ENCODE measurements around the gene TMEM168. TPM values are rescaled to one million over a fixed set of nuclear protein-coding genes. Genes with fewer than 3 reads are reported as not detected.
A peak's percentile ranks its signal among the peaks of the same experiment; 100 is the strongest.
"Not testable (repeated sequence)": the region's sequence is repeated elsewhere in the genome, so short reads cannot be mapped to it uniquely, and the experiment has no call there.

Gene TMEM168, protein sequence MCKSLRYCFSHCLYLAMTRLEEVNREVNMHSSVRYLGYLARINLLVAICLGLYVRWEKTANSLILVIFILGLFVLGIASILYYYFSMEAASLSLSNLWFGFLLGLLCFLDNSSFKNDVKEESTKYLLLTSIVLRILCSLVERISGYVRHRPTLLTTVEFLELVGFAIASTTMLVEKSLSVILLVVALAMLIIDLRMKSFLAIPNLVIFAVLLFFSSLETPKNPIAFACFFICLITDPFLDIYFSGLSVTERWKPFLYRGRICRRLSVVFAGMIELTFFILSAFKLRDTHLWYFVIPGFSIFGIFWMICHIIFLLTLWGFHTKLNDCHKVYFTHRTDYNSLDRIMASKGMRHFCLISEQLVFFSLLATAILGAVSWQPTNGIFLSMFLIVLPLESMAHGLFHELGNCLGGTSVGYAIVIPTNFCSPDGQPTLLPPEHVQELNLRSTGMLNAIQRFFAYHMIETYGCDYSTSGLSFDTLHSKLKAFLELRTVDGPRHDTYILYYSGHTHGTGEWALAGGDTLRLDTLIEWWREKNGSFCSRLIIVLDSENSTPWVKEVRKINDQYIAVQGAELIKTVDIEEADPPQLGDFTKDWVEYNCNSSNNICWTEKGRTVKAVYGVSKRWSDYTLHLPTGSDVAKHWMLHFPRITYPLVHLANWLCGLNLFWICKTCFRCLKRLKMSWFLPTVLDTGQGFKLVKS
- 100 to 1,000 TPM in 1 of 4 donors, 10 to 100 TPM in 3; 10.3 to 119 (median 52.8) TPM for total RNA-seq

DNA sequence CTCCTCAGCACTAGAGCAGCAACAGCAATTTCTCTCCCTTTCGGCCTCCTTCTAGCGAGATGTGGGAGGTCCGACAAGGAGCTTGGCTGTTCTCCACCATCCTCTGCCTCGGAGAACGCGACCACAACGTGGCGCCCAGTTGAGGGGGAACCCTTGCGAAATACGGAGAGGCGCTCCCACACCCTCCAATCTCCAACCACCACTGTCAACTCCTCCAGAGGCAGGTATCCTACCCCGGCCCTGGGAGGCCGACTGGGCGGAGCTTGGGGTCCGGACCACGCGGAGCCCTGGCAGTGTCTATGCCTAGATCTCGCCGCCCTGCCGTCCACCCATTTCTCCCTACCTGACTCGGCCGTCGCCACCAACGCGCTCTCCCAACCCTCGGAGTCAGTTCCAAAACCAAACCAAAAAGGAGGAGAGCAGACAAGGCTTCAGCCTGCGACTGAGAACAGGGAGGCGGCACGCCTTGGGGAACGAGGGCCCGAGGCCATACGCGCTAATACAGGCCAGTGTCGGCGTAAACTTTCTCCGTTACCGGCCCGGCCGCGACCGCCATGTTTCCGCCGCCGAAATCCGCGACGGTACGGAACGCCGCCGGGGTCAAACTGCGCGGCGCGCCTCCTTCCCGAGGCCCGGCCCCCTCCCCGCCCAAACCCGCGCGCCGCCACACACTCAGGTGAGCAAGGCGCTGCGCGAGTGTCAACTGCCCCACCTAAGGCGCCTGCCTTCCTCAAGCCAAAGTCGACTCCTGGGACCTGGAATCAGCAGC lies at the start of gene TMEM168:
Gene TMEM168 (minus strand): TSS at position 577 of the 769 bp plus-strand sequence. CDS start 5,568 bp downstream, outside the sequence.
- Histone ChIP-seq H3K4me3 (peak within 1 kb of the TSS; percentile 84 to 89), H3K27me3 (no peaks in the 10 kb centered on the region), H3K27ac (peak within 1 kb of the TSS; percentile 86 to 89), H3K36me3 (no peaks in the 10 kb centered on the region), H3K4me1 (peaks cover 4 to 7% of the 10 kb centered on the region in 2 donors), H3K9me3 (no peaks in the 10 kb centered on the region)
- DNase-seq, result peak; percentile 58 to 77
- intact Hi-C loops (cut with DNase I; ENCODE audit: low total_unique reads), result no loop called here
- TF ChIP-seq CTCF (IDR thresholded peaks at IDR 0.05) (no peak), POLR2A (IDR thresholded peaks at IDR 0.05) (peak in 1 of 2 donors; percentile 53)

GRCh38 chr7:112835928-112836327 lies 45.7 kb upstream of the TMEM168 start:
- DNase-seq; H3K9me3 ChIP-seq; H3K36me3 ChIP-seq; H3K27ac ChIP-seq; H3K27me3 ChIP-seq; H3K4me3 ChIP-seq; intact Hi-C loops (cut with DNase I; ENCODE audit: low total_unique reads); H3K4me1 ChIP-seq: not testable (repeated sequence)

DNA sequence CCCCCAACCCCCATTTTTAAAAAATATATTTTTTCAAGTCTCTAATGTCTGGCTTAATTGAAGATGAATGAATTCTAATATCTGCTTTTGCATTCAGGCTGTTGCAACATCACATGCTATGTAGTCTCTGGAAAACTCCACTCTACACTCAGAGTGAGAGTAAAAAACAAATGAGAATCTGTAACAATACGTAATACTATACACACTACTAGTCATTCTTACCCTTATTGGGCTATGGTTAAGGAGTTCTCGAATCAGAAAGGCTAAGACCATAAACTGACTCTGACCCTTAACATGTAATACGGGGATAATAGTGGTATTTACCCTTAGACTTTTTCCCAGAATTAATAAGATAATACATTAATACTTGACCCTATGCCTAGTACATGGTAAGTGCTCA lies 42.9 kb upstream of the TMEM168 start:
- no peak overlapping the region for H3K27ac ChIP-seq
- TF ChIP-seq POLR2A (IDR thresholded peaks at IDR 0.05) (no peak), CTCF (IDR thresholded peaks at IDR 0.05) (no peak)
- H3K4me3 ChIP-seq, result no peak overlapping the region
- no peaks in the 10 kb centered on the region for H3K36me3 ChIP-seq
- peaks cover 0 to 5% of the 10 kb centered on the region in 2 donors for H3K9me3 ChIP-seq
- intact Hi-C loops (cut with DNase I; ENCODE audit: low total_unique reads), result no loop called here
- DNase-seq, result no peak
- no peaks in the 10 kb centered on the region for H3K4me1 ChIP-seq
- H3K27me3 ChIP-seq, result no peaks in the 10 kb centered on the region

- no peak for DNase-seq
- Histone ChIP-seq H3K36me3 (no peaks in the 10 kb centered on the region), H3K27me3 (no peaks in the 10 kb centered on the region), H3K4me3 (no peak overlapping the region), H3K27ac (no peak overlapping the region), H3K4me1 (no peaks in the 10 kb centered on the region), H3K9me3 (peaks cover 0 to 5% of the 10 kb centered on the region in 2 donors)
- intact Hi-C loops (cut with DNase I; ENCODE audit: low total_unique reads), result no loop called here
- TF ChIP-seq CTCF (IDR thresholded peaks at IDR 0.05) (no peak), POLR2A (IDR thresholded peaks at IDR 0.05) (no peak)
Measured at GRCh38 chr7:112830769-112831168, 40.6 kb upstream of the TMEM168 start.

DNA sequence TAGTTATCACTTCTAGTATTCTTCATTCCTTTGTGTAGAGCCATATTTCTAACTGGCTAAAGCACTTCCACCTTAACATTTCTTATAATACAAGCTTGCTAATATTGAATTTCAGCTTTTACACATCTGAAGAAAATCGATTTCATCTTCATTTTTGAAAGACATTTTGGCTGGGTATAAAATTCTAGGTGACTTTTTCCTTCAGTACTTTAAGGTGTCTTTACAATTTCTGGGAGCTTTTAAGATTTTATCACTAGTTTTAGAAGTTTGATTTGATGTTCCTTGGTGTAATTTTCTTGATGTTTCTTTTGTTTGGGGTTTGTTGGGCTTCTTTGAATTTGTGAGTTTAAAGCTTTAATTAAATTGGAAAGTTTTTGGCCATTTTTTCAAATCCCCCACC lies 38.5 kb upstream of the TMEM168 start:
- peaks cover 0 to 5% of the 10 kb centered on the region in 2 donors for H3K9me3 ChIP-seq
- intact Hi-C loops (cut with DNase I; ENCODE audit: low total_unique reads), result no loop called here

More for the DNA sequence above, 38.5 kb upstream of the TMEM168 start:
- H3K36me3 ChIP-seq, result no peaks in the 10 kb centered on the region
- H3K4me3 ChIP-seq, result no peak overlapping the region
- no peaks in the 10 kb centered on the region for H3K27me3 ChIP-seq
- DNase-seq, result no peak
- TF ChIP-seq POLR2A (IDR thresholded peaks at IDR 0.05) (no peak), CTCF (IDR thresholded peaks at IDR 0.05) (no peak)
- H3K4me1 ChIP-seq, result no peaks in the 10 kb centered on the region
- H3K27ac ChIP-seq, result no peak overlapping the region

Measured in uterus (tissue), 4 donors.